Thyroid gland (tissue), 4 donors: ENCODE measurements around the gene CRIP1. TPM values are rescaled to one million over a fixed set of nuclear protein-coding genes. Genes with fewer than 3 reads are reported as not detected.
A peak's percentile ranks its signal among the peaks of the same experiment; 100 is the strongest.

ENCODE experiments used
- DNase-seq, 2 donors: peaks; one replicate each; pipeline ENCODE4 v3.0.0-alpha.2; 2019
- H3K27ac ChIP-seq, 3 donors: fragments of 200-600 bp; sonication (generic); 1 replicate in 2 of 3; 2 replicates in 1 of 3; pipeline ENCODE4 v1.5.1; 2016 to 2019; ENCODE audit warnings: mild to moderate bottlenecking in 1 of 3, moderate library complexity in 1 of 3
- H3K27me3 ChIP-seq: fragments of 200-600 bp; sonication (generic); one replicate; pipeline ENCODE4 v1.5.1; 2019
- H3K36me3 ChIP-seq, 2 donors: fragments of 200-600 bp; sonication (generic); one replicate each; pipeline ENCODE4 v1.5.1; 2016 to 2019
- H3K4me1 ChIP-seq, 2 donors: fragments of 200-600 bp; sonication (generic); one replicate each; pipeline ENCODE4 v1.5.1; 2017 to 2019
- H3K4me3 ChIP-seq, 3 donors: fragments of 200-600 bp; sonication (generic); replicated peaks in 1 of 3; 1 replicate in 2 of 3; 2 replicates in 1 of 3; pipeline ENCODE4 v1.5.1; 2016; ENCODE audit warnings: mild to moderate bottlenecking in 1 of 3
- H3K9me3 ChIP-seq: fragments of 200-600 bp; sonication (generic); one replicate; pipeline ENCODE4 v1.5.1; 2017
- CTCF ChIP-seq, 6 experiments: fragments of 200-600 bp in 3 of 6; fragments of 450-650 bp in 3 of 6; sonication (generic) in 3 of 6; IDR thresholded peaks; one replicate each; pipeline ENCODE4 v1.5.1; 2016 to 2019; ENCODE audit warnings: antibody characterized with exemption in 6 of 6, mild to moderate bottlenecking in 2 of 6, inconsistent platforms in 1 of 6, moderate library complexity in 1 of 6
- POLR2A ChIP-seq, 2 donors: fragments of 450-650 bp; IDR thresholded peaks; one replicate each; pipeline ENCODE4 v1.6.1; 2017; ENCODE audit warnings: antibody characterized with exemption in 2 of 2, mild to moderate bottlenecking in 2 of 2, moderate library complexity in 1 of 2
- WGBS, 2 donors: methylation state at CpG; one replicate each; pipeline ENCODE4 v1.1.5; 2017; 5-methylcytosine and 5-hydroxymethylcytosine counted together
- intact Hi-C: fragments of 100-400 bp; cut with DNase I; formaldehyde crosslinking; loops from one replicate; pipeline ENCODE4 v1.15.1; 2023
- total RNA-seq, 4 donors: library from RNA; depleted of rRNA; stranded (reverse); fragments of >200 nt; gene quantifications; one replicate each; pipeline ENCODE4 v1.2.3, GENCODE V29; 2016

CRIP1 gene
- total RNA-seq, 4 donors from 2014 or later: 6.0 to 30.8 (median 18.5) TPM

- peak overlapping the region in 1 of 3 donors; percentile 69 for H3K4me3 ChIP-seq
- peaks cover 15 to 24% of the 10 kb centered on the region in 2 donors for H3K4me1 ChIP-seq
- no peaks in the 10 kb centered on the region for H3K9me3 ChIP-seq
- H3K36me3 ChIP-seq: no peaks in the 10 kb centered on the region
- 67% methylated on average over 14 of the region's 89 CpGs; no CpG with 5 or more reads in 1 of the 2 donors for WGBS, 2 donors
- H3K27ac ChIP-seq: no peak overlapping the region
- TF ChIP-seq CTCF (IDR thresholded peaks at IDR 0.05) (peak in 1 of 6 experiments; percentile 20), POLR2A (IDR thresholded peaks at IDR 0.05) (no peak)
- DNase-seq: no peak
- intact Hi-C loops: loop anchor here (5.0 kb wide), 1 partner anchor 156 kb away; no protein-coding TSS in a partner anchor
- H3K27me3 ChIP-seq: no peaks in the 10 kb centered on the region
Observed at GRCh38 chr14:105528586-105529318, 42.1 kb downstream of the CRIP1 start.

DNA sequence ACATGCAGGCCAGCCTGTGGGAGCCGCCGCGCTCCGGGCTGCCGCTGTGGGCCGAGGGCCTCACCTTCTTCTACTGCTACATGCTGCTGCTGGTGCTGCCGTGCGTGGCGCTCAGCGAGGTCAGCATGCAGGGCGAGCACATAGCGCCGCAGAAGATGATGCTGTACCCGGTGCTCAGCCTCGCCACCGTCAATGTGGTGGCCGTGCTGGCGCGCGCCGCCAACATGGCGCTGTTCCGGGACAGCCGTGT, 42.6 kb downstream of the CRIP1 start:
- 72 to 76% methylated on average over 9 to 12 of the region's 24 CpGs for WGBS, 2 donors
- no peak overlapping the region for H3K4me3 ChIP-seq

GRCh38 chr14:105529569-105530284, 43.0 kb downstream of the CRIP1 start:
- Histone ChIP-seq H3K9me3 (no peaks in the 10 kb centered on the region), H3K36me3 (no peaks in the 10 kb centered on the region), H3K4me1 (peaks cover 15 to 24% of the 10 kb centered on the region in 2 donors), H3K27ac (no peak overlapping the region), H3K4me3 (no peak overlapping the region), H3K27me3 (no peaks in the 10 kb centered on the region)
- TF ChIP-seq POLR2A (IDR thresholded peaks at IDR 0.05) (no peak), CTCF (IDR thresholded peaks at IDR 0.05) (no peak)
- 75 to 82% methylated on average over 35 to 53 of the region's 63 CpGs for WGBS, 2 donors
- intact Hi-C loops: loop anchor here (5.0 kb wide), 1 partner anchor 157 kb away; no protein-coding TSS in a partner anchor
- DNase-seq: no peak

More for the DNA sequence above, 42.6 kb downstream of the CRIP1 start:
- no peak for DNase-seq
- no peak for TF ChIP-seq CTCF (IDR thresholded peaks at IDR 0.05)
- no peak for TF ChIP-seq POLR2A (IDR thresholded peaks at IDR 0.05)
- H3K27me3 ChIP-seq: no peaks in the 10 kb centered on the region
- H3K36me3 ChIP-seq: no peaks in the 10 kb centered on the region
- H3K4me1 ChIP-seq: peaks cover 15 to 24% of the 10 kb centered on the region in 2 donors
- no peaks in the 10 kb centered on the region for H3K9me3 ChIP-seq
- intact Hi-C loops: loop anchor here (5.0 kb wide), 1 partner anchor 157 kb away; no protein-coding TSS in a partner anchor
- H3K27ac ChIP-seq: no peak overlapping the region

- 89 to 93% methylated on average over 15 to 17 of the region's 19 CpGs for WGBS, 2 donors
- H3K4me1 ChIP-seq: peaks cover 15 to 24% of the 10 kb centered on the region in 2 donors
- intact Hi-C loops: no loop called here
- H3K36me3 ChIP-seq: no peaks in the 10 kb centered on the region
- H3K27ac ChIP-seq: no peak overlapping the region
- H3K4me3 ChIP-seq: no peak overlapping the region
- DNase-seq: no peak
- H3K9me3 ChIP-seq: no peaks in the 10 kb centered on the region
- TF ChIP-seq CTCF (IDR thresholded peaks at IDR 0.05) (no peak), POLR2A (IDR thresholded peaks at IDR 0.05) (no peak)
- no peaks in the 10 kb centered on the region for H3K27me3 ChIP-seq
Observed at GRCh38 chr14:105530285-105531087, 43.8 kb downstream of the CRIP1 start.
